Fibroblast of skin of left quadriceps (primary cell): ENCODE data around the gene SOCS2.
"Not testable (repeated sequence)": the region's sequence is repeated elsewhere in the genome, so short reads cannot be mapped to it uniquely, and the experiment has no call there.

ENCODE experiments used
- DNase-seq, 2 experiments: peaks; one replicate each; pipeline ENCODE4 v3.0.0-alpha.2; 2013; ENCODE audit warnings: low read depth in 2 of 2

Gene SOCS2, protein sequence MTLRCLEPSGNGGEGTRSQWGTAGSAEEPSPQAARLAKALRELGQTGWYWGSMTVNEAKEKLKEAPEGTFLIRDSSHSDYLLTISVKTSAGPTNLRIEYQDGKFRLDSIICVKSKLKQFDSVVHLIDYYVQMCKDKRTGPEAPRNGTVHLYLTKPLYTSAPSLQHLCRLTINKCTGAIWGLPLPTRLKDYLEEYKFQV

DNA sequence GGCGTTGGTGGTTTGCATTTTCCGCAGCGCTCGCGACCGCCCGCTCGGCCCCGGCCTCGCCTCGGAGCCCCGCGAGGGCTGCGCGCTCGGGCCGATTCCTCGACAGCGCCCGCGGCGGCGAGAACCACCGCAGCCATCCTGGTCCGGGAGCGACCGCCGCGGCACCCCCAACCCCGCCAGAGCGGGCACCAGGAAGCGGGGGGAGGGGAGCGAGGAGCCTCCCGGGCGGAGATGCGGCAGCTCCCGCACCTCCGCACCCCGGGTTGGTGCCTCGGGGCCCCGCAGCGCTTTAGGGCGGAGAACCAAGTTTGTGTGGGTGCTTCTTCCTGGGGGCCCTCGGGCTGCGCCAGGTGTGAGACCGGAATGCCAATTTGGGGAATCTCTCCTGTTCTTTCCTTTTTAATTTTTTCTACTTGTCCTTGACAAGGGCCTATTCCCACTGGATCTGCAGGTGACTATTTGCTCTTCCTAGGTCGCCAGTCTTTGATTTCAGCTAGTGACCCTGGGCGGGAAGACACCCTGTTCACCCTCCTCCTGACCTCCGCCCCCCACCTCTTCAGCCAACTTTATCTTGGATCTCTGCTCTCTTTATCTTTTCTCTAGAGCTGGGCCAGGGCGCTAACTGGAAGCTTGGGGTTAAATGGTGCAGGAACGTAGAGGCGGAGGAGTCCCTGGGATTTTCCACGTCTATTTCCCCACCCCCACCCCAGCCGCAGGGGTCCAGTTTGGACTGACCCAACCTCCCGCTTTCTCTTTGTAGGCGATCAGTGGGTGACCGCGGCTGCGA is at the start of gene SOCS2:
SOCS2 (plus strand) TSS at position 751 of the 787 bp plus-strand sequence. CDS start 223 bp downstream, outside the sequence.
- DNase-seq, result no peak

DNA sequence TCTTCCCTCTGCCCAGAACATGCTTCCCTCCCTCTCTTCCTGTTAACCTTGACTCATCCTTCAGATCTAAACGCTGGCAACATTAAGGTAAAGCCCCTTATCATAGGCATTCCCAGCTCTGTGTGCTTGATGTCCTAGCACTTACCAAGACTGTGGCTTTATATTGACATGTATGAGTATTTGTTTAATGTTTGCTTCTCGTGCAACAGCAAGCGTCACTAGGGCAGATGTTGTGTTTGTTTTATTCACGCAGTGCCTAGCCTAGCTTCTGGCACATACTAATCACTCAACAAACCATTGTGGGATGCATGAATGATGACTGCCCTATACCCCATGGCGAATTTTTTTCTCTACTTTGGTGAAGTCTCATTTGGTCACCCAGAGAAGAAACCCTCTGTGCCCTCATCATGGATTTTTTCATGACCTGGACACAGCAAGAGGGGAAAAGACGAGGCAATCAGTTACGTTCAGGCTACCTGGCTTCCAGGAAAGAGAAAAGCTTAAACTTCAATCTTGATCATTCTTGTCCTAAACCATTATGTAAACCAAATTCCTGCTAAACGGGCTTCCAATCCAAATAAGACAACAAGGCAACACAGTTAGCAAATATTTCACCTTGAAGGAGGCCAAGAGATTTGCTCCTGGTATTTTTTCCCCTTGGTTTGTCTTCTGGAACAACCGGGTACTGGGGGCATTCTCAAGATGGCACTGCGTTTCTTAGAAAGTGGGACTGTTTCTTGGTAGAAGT is 47.9 kb upstream of the SOCS2 start:
- no peak for DNase-seq

DNA sequence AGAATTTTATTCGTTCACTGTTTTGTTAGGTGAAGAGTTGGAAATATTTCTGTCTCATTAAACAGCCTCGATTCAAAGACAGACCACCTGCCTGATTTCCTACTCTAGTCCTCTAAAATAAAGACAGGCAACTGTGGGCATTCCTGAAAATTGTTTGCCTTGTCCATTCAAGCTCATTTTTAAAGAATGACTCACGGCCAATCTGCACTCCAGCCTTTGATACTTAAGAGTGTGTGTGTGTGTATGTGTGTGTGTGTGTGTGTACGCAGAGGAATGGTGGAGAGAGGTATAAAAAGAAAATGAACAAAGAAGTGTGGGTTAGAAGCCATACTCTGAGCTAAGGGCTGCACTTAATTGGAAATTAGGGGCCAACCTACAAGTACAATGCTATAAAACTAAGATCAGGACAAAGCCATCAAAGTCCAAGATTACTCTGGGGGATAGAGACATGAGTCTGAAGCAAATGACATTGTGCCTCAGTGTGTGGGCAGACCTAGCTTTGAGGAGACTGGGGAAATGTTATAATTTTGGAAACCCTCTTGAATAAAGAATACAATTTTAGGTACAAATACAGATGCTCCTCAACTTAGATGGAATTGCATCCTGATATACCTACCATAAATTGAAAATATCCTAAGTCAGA is 45.6 kb upstream of the SOCS2 start:
- peak; percentile 84 to 86 for DNase-seq

DNA sequence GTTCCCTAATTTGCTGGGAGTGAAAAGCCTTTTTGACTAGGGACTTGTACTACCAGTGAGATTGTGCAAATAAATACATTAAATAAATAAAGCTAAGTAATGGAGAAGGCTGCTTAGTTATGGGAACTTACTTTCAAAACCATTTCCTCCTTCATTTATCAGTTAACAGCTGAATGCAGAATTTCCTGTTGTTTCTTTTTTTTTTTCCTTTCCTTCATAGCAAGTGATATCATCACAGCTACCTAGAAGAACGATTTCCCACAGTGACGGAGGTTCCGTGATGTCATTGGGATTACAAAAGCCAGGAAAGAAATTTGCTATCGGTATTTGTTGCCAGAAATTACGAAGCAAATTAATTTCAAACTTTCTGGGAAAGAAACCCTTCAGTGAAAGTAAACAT is 42.1 kb upstream of the SOCS2 start:
- DNase-seq, result no peak

DNA sequence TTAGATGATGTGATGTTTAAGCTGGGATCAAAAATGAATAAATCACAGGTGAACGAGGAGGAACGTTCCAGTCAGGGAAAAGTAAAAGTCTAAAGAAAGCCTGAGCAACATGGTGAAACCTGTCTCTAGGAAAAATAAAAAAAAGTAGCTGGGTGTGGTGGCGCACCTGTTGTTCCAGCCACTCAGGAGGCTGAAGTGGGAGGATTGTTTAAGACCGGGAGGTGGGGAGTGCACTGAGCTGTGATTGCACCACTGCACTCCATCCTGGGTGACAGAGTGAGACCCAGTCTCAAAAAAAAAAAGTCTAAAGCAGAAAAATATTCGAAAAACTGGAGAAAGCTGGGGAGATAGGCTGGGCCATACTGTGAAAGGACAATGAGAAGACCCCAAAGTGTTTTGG is 39.2 kb upstream of the SOCS2 start:
- DNase-seq, result no peak

DNA sequence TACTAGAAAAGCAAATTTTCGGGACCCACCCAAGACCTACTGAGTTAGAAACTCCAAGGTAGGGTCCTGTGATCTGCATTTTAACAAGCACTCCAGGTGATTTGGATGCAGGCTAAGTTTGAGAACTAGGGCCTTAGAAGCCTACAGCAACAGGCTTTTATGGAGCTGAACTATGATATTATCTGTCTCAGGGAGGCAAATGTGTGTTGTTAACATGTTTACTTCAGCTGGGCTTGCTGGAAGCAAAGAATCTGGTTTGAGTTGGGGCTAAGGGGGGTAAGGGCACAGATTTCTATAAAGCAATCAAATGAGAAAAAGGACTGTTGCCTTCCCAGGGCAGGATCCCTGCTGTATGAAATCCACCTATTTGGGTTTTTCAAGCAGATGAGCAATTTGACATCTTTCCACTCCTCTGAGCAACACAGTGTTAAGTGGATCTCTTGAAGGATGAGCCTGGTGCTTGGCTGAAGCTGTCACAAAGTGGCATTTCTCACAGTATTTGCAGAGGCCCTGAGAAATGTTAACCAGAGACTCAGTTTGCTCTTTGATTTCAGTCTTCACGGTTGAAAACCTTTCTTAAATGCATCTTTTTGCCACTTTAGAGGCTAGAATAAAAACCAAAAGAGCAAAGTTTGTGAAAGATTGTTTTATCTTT is 36.2 kb upstream of the SOCS2 start:
- no peak for DNase-seq

DNA sequence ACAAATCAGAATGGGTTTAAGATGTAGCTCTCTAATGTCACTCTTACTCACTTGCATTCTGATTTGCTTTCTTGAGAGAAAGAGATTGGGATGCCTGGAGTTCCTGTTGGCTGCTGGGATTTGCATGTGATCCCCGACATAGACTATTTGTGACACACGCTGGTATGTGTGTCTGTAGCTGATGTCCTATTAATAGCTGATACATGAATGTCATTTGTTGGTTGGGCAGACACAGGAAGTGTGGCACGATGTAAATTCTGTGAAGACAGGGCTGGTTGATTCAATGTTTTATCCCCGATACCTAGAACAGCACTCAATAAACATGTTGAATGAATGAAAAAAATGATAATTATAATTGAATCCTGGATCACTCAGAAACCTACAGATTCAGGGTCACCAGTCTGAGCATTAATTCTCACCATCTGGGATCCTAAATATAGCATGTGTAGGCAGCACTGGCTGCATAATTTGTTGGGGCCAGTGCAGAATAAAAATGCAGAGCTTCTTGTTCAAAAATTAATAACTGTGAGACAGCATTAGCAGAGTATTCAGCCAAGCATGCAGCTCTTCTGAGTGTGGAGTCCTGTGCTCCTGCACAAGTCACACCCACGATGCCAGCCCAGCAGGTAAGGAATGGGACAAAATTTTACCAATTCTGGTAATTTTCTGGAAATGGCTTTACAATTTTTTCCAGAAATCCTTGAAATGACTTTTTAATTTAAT is 35.5 kb upstream of the SOCS2 start:
- DNase-seq, result no peak

DNA sequence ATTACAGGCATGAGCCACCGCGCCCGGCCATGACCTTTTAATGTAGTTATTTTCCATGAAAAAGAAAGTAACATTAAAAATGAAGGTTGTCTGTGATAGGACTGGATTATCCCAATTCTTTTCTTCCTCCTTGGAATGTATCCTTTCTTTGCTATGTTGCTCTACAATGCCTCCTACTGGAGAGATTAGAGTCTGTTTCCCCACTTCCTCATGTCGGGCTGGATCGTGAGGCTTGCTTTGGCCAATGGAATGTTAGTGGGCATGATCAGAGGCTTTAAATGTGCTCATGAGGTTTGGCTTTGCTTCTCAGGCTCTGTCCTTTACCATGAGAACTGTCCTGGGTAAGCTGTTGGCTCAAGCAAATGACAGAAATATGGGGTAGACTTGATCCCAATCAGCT is 34.7 kb upstream of the SOCS2 start:
- no peak for DNase-seq

DNA sequence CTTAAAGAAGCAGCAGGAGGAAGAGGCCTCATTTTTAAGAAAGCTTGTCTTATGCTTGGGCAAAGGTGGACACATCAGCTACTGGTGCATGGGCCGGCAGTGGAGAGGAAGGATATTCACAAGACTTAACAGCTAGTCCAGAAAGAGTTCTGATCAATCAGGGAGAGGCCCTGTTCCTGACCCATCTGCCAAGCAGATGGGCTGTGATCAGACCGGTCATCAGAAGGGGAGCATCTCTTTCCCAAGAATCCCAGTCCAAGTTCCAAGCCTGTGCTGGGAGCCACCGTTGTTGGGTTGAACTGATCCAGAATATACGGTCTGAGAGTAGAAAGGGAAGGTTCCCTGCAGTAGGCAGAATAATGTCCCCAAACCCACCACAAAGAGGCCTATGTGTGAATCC is 32.7 kb upstream of the SOCS2 start:
- no peak for DNase-seq

DNA sequence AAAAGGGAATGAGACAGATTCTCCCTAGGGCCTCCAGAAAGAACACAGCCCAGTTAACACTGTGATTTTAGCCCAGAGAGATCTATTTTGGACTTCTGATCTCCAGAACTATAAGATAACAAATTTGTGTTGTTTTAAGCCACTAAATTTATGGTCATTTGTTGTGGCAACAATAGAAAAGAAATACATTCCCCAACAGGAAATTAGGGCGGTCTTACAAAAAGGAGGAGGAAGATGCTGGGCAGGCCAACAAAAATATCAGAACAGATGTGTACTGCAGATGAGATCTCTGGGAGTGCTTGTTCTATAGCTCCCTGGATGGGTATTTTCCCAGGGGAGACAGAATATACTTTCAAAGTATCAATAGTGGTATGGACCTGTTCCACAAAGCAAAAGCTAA is 32.0 kb upstream of the SOCS2 start:
- no peak for DNase-seq

DNA sequence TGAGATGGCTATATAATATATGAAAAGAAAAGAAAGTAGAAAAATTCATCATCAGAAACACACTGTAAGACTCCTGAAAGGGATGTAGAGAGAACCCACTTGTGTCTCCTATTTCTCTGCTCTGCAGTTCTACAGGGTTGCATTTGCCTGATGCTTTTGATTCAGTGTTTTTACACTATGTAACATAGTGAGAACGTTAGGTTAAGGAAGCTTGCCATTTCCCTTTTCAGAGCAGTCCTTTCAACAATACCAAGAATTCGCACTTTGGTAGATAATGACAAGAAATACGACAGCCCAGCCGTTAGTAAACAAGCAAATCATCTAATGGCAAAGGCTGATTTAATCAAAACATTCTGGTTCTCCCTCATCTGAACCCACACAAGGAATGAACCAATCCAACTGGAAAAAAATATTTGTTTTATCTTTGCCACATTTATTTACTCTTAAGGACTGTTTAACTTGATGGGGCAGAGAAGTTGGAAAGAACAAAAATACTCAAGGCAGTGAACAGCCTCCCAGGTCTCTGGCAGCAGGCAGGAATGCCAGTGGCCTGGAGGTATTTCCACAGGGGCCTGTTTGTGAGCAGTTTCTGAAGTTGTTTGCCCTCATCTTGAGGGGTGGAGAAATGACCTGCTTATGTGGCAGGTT is 30.8 kb upstream of the SOCS2 start:
- no peak for DNase-seq

DNA sequence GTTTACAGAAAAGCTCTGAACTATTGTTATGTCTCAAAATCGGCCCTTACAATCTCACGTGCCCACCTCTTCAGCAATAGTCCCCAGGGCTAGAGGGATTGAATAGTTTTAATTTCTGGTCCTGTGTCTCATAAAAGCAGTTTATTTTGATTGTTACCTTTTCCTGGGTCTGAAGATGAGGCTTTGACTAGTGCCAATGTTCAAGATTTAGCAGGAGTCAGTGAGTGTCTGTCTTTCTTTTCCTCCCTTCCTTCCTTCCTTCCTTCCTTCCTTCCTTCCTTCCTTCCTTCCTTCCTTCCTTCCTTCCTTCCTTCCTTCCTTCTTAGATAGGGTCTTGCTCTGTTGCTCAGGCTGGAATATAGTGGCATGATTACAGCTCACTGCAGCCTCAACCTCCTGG is 24.7 kb upstream of the SOCS2 start:
- no peak for DNase-seq

DNA sequence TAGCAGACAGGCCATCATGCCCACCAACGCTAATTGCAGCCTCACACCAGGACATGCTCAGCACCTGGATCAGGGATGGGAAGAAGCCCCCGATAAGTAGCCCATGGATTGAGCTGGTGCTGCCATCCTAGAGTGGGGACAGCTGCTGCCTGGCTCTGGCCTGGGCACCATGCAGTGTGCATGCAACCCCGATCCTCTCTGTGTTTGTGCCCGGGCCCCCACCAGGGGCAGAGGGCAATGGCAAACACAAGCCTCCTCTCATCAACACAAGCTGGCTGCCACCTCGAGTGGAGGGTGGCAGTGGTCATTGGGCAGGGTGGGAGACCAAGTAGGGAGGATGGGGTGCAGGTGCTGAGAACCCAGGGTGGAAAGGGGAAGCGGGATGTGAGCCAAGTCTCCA is 23.3 kb upstream of the SOCS2 start:
- DNase-seq, result no peak

DNA sequence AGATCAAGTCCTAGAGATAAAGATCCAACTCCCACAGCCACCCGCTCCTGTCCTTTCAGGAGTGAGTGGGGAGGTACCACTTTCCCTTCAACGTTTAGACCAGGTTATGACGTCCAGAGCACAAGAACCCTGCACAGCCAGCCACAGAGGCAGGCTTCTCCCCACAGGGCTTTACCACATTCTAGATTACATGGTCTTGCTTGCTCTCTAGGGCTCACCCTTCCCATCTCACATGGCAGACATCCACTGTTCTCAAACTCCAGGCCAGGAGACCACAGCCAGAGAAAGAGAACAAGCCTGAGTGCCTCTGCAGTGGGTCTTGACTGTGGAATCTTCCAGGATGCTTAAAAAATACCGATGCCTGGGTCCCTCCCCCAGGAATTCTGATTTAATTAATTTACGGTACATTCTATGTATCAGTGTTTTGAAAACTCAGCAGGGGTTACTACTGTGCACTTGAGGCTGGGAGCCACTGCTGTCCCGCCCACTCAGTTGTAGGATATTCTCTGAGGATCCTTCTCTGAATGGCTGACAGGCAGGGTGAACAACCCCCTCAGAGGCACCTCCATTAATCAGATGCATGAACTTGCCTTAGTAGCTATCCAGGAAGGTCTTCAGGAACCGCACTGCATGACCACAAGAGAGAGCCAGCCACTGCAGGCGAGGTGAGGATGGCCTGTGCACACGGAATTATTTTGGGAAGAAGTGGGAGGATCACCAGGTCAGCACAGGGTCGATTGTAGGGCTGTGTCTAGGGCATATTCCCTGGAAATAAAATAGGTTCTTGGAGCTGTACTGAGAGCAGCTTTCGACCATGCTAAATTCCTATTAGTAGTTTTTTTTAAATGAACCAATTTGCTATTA is 21.5 kb upstream of the SOCS2 start:
- no peak for DNase-seq

DNA sequence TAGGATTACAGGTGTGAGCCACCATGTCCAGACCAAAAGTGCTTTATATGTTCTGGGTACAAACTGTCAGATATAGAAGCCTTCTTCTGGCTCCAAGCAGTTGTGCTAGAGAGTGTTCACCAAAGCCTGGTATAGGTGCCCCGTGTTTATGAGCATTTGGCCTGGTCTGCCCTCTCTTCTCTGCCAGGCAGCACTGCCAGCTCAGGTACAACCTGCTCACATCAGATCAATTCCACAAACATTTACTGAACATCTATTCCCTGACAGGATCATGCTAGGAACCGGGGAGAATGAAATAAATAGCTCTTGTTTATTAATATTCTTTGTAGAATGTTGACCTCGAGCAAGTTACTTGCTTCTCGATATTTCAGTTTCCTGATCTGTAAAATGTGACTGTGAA is 20.0 kb upstream of the SOCS2 start:
- no peak for DNase-seq

DNA sequence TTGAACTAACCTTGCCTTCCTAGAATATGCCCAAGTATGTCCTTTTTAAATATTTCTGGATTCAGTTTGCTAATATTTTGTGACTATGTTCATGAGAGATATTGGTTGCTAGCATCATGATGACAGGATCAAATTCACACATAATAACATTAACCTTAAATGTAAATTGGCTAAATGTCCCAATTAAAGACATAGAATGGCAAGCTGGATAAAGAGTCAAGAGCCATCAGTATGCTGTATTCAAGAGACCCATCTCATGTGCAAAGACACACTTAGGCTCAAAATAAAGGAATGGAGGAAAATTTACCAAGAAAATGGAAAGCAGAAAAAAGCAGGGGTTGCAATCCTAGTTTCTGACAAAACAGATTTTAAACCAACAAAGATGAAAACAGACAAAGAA is 14.6 kb upstream of the SOCS2 start:
- DNase-seq, result not testable (repeated sequence)

DNA sequence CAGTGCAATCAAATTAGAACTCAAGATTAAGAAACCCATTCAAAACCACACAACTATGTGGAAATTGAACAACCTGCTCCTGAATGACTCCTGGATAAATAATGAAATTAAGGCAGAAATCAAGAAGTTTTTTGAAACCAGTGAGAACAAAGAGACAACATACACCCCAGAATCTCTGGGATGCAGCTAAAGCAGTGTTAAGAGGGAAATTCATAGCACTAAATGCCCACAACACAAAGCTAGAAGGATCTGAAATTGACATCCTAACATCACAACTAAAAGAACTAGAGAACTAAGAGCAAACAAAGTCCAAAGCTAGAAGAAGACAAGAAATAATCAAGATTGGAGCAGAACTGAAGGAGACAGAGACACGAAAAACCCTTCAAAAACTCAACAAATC is 13.8 kb upstream of the SOCS2 start:
- not testable (repeated sequence) for DNase-seq

DNA sequence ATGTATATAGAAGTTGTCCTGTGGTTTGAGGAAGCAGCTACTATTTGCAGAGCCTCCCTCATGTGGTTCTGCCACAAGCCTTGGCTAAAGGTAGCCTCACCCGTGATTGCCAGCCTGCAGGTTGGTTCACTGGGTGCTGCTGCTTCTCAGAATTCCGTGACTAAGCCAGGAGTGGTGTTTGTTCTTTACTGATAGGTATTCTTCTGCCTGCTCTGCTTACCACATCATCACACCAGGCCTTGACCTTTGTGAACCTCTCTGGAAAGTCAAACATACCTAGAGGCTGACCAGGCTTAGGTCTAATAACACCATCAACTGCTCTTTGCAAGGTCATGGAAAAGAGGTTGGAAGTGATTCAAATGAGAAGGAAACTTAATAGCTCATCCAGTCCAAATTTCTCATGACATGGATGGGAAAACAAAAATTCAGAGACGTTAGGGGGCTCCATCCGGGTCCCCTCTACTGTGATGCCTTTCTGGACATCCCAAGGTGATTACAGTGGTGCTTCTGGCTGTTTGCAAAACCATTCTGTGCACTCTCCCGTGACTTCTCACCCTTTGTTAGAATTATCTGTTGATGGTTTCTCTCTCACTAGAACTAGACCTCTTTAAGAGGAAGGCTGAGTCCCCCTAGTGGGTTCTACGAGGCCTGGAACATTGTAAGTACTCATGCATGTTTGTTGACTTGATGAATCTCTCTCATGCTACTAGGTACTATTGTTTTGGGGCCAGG is 8.5 kb upstream of the SOCS2 start:
- DNase-seq, result no peak

DNA sequence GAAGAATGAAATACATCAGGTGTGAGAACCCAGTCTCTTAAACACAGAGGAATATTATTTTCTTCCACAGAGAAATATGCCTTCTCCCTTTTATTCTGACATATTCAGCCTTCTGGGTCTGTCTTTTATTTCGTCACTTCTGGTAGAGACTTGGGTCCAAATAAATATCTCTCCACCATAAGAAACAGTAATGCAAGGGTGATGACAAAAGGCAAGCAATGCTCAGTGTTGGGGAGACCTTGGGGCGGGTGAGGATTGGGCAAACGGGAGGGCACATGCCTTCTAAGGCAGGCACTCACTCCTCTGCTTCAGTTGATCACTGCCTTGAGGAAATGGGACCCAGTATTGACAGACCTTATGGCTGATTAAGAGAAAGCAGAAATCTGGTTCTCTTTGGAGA is 6.7 kb upstream of the SOCS2 start:
- no peak for DNase-seq
